Sciatic nerve (tissue), 2 donors: ENCODE results near the gene FMO2. TPM values are rescaled to one million over a fixed set of nuclear protein-coding genes. Genes with fewer than 3 reads are reported as not detected.

Source experiments
- ATAC-seq: fragments of 200-7000 bp; cut with Tn5 transposase; one replicate; pipeline ENCODE4 v1.9.1; 2020; ENCODE audit warnings: mild to moderate bottlenecking, moderate library complexity
- DNase-seq: peaks from one replicate; pipeline ENCODE4 v3.0.0-alpha.2; 2020; ENCODE audit warnings: low spot score
- intact Hi-C: fragments of 100-400 bp; cut with DNase I; formaldehyde crosslinking; loops from one replicate; pipeline ENCODE4 v1.14.2; 2022
- total RNA-seq: library from RNA; stranded (reverse); fragmentation: NEBNext Ultra II Directional; extraction: Animal tissue kit (Norgen Biotek cat#: 25700); gene quantifications from one replicate; pipeline ENCODE4 v1.2.1, GENCODE V29; 2021
- donor health status: DM: no; HTN: no; CAD: no.
- donor health status: DM: no; HTN: no; CAD: no.

FMO2 gene
- total RNA-seq, 1 donor from 2014 or later: 58.3 TPM

- intact Hi-C loops: no loop called here
- DNase-seq (no peak), ATAC-seq (no peak)
Observed at GRCh38 chr1:171167785-171168184, 17.3 kb upstream of the FMO2 start.

- intact Hi-C loops: no loop called here
- ATAC-seq (no peak), DNase-seq (no peak)
Observed at GRCh38 chr1:171172471-171172870, 12.6 kb upstream of the FMO2 start.

GRCh38 chr1:171173069-171173468 is 12.0 kb upstream of the FMO2 start:
- intact Hi-C loops: no loop called here
- ATAC-seq: no peak
- no peak for DNase-seq

DNA sequence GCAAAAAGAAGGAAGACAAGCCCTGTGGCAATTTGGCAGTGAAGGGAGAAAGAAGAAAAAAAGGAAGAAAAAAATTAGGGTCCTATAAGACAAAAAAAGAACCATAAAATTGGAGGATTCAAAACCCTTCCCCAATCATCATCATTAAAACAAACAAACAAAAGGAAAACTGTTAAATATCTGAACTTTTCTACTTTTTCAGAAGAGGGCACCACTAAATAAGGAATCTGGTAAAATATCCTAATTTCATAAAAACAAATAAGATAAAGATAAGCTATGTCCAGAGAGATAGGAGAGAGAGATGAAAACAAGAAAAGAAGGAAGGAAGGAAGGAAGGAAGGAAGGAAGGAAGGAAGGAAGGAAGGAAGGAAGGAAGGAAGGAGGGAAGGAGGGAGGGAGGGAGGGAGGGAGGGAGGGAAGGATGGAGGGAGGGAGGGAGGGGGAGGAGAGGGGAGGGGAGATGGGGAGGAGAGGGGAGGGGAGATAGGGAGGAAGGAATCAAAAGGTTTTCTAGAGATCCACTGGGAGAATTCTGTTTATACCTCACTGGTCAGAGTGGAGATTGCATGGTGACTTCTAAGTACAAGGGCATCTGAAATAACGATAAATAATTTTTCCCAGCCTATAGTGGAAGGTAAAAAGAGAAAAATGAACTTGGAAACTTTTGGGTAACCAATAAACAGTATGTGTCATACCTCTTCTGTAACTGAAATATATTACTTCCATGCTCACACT is 10.4 kb upstream of the FMO2 start:
- intact Hi-C loops: no loop called here
- no peak for ATAC-seq
- DNase-seq: no peak

- DNase-seq (no peak), ATAC-seq (no peak)
- intact Hi-C loops: no loop called here
Observed at GRCh38 chr1:171177261-171177660, 7.8 kb upstream of the FMO2 start.

GRCh38 chr1:171179318-171180227 is 5.5 kb upstream of the FMO2 start:
- intact Hi-C loops: no loop called here
- ATAC-seq (no peak), DNase-seq (no peak)

DNA sequence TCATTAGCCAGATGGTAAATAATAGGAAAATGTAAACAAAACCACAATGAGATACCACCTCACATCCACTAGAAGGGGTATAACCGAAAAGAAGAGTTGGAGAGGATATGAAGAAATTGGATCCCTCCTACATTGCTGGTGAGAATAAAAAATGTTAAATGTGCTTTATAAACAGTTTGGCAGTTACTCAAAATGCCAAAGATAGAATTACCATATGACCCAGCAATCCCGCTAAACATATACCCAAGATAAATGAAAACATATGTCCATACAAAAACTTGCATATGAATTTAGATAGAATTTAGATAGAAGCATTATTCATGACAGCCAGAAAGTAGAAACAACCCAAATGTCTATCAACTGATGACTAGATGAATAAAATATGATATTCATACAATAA is 4.4 kb upstream of the FMO2 start:
- DNase-seq (no peak), ATAC-seq (no peak)
- intact Hi-C loops: no loop called here

GRCh38 chr1:171188388-171189266 is 3.5 kb downstream of the FMO2 start:
- intact Hi-C loops: loop anchor here (5.0 kb wide), 1 partner anchor 1611 kb away; no protein-coding TSS in a partner anchor
- peak; percentile 48 for ATAC-seq
- peak; percentile 60 for DNase-seq

GRCh38 chr1:171191992-171192391 is 6.9 kb downstream of the FMO2 start:
- DNase-seq (no peak), ATAC-seq (peak; percentile 70)
- intact Hi-C loops: loop anchor here (1.0 kb wide), 1 partner anchor 48 kb away; no protein-coding TSS in a partner anchor

- DNase-seq: no peak
- intact Hi-C loops: no loop called here
- no peak for ATAC-seq
Observed at GRCh38 chr1:171195767-171196166, 10.7 kb downstream of the FMO2 start.

DNA sequence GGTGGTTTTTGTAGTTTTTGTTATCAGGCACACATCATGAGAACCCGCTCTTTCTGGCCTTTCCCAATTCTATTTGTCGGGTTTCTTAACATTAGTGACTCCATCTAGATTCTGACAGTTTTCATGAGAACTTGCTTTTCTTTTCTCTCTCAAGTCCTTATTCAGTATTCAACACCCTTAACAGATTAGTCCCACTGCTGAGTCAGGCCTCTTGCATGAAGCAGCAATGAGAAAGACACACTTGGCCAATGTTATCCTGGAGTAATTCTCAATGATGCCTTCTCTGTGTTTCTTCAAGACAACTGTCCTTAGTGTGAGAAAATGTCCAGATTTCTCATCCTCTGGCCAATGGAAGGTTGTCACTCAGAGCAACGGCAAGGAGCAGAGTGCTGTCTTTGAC is 11.3 kb downstream of the FMO2 start:
- intact Hi-C loops: no loop called here
- DNase-seq: no peak
- ATAC-seq: no peak

GRCh38 chr1:171198081-171198480 is 13.0 kb downstream of the FMO2 start:
- ATAC-seq: no peak
- intact Hi-C loops: no loop called here
- no peak for DNase-seq

DNA sequence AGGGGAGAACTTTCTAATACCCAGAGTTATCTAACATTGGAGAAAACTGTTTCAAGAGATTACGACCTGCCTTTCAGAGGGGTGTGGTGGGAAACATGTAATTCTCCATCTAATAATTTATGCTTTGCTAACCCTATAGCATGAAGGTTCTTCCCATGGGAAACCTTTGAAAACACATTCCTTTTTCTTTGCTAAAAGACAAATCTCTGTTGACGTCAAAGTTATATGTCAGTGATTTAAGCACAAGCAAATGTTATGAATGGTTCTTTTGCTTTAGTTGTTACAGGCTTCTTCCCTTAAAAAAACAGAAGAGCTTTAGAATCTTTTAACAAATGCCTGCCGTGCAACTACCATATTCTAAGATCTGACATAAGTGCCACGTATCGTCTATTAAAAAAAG is 19.2 kb downstream of the FMO2 start:
- no peak for ATAC-seq
- DNase-seq: no peak

DNA sequence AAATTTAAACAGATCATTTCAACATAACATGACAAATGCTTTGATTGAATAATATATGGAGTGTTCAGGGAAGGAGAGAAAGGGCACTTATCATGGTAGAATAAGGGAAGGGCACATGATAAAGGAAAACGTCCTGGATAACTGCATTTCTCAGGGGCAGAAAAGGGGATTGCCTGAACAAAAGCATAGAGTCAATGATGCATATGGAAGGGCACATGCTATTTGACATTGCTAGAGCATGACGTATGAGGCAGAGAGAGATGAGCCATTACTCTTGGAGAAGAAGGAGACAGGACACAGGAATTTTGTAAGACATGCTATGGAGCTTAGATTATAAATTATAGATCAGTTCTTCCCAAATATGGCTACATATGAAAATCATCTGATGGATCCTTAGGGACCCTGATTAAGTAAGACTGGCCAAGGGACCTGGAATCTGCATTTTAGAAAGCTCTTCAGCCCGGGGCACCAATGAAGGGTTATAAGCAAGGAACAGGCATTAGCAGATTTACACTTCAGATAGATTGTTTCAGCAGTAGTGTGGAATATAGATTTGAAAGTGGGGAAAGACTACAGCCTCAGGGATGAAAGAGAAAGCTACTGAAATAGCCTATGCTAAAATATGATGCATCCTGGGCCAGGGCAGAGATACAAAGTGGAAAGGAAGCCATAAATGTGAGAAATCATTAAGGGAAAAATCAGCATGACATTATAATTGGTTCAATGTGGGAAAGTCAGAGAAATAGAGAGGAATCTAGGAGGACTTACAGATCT is 21.3 kb downstream of the FMO2 start:
- intact Hi-C loops: no loop called here
- DNase-seq (no peak), ATAC-seq (no peak)

More for the DNA sequence above, 19.2 kb downstream of the FMO2 start:
- intact Hi-C loops: no loop called here

DNA sequence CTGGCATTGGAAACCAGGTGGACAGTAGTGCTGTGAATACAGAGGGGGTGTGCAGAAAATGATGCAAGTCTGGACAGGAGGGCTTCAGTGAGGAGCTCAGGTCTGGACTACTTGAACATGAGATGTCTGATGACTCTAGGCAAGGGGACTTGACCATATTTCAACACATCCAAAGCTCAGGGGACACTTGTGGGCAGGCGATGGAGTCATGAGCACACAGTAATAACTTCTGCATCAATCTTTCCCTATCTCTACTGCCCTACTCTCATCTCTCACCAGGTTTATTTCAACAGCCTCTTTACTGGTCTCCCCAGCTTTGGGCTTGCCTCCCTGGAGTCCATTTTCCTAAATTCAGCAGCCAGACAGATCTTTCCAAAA is 21.9 kb downstream of the FMO2 start:
- ATAC-seq (peak; percentile 90), DNase-seq (no peak)
- intact Hi-C loops: no loop called here

- ATAC-seq (peak; percentile 30), DNase-seq (no peak)
- intact Hi-C loops: no loop called here
Observed at GRCh38 chr1:171207377-171207776, 22.3 kb downstream of the FMO2 start.

DNA sequence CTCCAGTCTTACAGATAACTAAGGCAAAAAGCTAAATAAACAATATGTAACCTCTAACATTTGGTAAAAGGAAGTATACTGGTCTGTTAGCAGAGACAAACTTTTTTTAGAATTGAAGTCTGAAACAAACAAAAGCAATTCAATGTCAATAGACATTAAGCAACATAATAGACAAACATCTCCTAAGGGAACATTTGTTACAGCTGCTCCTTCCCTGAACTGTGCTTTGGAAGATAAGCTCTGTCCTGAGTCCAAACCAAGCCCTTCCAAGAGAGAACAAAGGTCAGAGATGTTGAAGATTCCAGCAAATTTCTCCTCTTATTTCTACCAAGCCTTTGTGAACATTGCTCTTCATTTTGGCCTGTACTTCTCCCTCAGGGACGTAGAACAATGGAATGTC is 25.3 kb downstream of the FMO2 start:
- ATAC-seq (peak; percentile 91), DNase-seq (no peak)
- intact Hi-C loops: no loop called here

DNA sequence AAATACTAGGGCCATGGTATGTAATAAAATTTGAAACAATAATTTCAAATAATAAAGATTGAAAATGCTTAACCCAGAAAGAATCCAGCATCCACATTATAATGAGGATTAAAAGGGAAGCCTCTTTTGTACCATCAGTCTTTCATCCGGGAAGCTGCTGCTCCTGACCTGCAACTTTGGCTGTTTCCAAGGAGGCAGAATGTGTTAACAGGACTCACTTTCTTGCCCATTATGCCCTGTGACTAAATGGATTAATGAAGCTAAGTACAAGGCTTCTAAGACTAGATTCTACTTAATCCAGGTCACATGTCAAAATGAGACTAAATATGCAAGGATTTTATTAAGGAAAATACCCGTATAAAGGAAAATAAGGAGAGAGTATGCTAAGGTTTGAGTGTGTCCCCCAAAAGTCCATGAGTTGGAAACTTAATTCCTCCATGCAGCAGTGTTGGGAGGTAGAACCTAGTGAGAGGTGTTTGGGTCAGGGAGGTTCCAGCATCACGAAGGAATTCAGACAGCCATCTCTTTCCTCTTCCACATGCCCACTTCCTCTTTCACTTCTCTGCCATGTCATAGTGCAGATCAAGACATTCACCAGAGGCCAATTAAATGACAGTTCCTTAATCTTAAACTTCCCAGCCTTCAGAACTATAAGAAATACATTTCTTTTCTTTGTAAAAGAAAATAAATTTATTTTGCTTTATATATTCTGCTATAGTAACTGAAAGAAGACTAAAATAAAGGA is 27.7 kb downstream of the FMO2 start:
- ATAC-seq (no peak), DNase-seq (no peak)
- intact Hi-C loops: no loop called here
